Endothelial cell of umbilical vein (primary cell): ENCODE measurements around the gene ZBTB4. TPM values are rescaled to one million over a fixed set of nuclear protein-coding genes. Genes with fewer than 3 reads are reported as not detected.

Experiments
- BruUV-seq: library from RNA; stranded (reverse); fragments of 400-500 nt; replicated peaks from 2 replicates; lab custom pipeline; 2021; lab: Mats Ljungman, UMichigan
- CTCF ChIA-PET: fragments of 300-600, 350-600 bp; sonication (Branson Sonifier 250); formaldehyde crosslinking; loops from one replicate; lab custom pipeline; 2021; ENCODE audit warnings: antibody characterized with exemption, inconsistent platforms; lab: Charles Lee
- POLR2A ChIA-PET: fragments of 300-600, 350-600 bp; sonication (Branson Sonifier 250); formaldehyde crosslinking; loops from one replicate; lab custom pipeline; 2021; ENCODE audit warnings: antibody characterized with exemption, inconsistent platforms; lab: Charles Lee
- DNase-seq: peaks from one replicate; pipeline ENCODE4 v3.0.0-alpha.2; 2011; ENCODE audit warnings: low read depth, low spot score
- FAIRE-seq: peaks from 2 replicates; lab custom pipeline; 2011; peaks lifted over from hg19 to GRCh38; lab: Jason Lieb, UNC
- H2AFZ ChIP-seq: 2 replicates; pipeline ENCODE4 v1.6.0; 2012; ENCODE audit warnings: low read depth, low read length, control low read depth, inconsistent platforms
- H3K27ac ChIP-seq: 2 replicates; pipeline ENCODE4 v1.5.1; 2011; ENCODE audit warnings: low read depth, mild to moderate bottlenecking, control low read depth, low read length, moderate library complexity; ENCODE audit not compliant: insufficient read depth
- H3K27me3 ChIP-seq, 2 experiments: 2 replicates each; pipeline versions ENCODE4 v1.6.0 to v1.6.1; 2011; ENCODE audit warnings: low read length in 2 of 2, mixed read lengths in 1 of 2; ENCODE audit not compliant: control insufficient read depth in 2 of 2, insufficient read depth in 2 of 2
- H3K36me3 ChIP-seq, 2 experiments: 2 replicates in 1 of 2; 3 replicates in 1 of 2; pipeline ENCODE4 v1.5.1; 2011; ENCODE audit warnings: low read length in 2 of 2, mild to moderate bottlenecking in 1 of 2, moderate library complexity in 1 of 2; ENCODE audit not compliant: control insufficient read depth in 2 of 2, insufficient read depth in 2 of 2; ENCODE audit errors: extremely low read depth in 1 of 2
- H3K4me1 ChIP-seq: 3 replicates; pipeline ENCODE4 v1.5.1; 2011; ENCODE audit warnings: mild to moderate bottlenecking, low read length; ENCODE audit not compliant: control insufficient read depth, insufficient read depth; ENCODE audit errors: extremely low read depth
- H3K4me2 ChIP-seq: 2 replicates; pipeline ENCODE4 v1.6.1; 2011; ENCODE audit warnings: low read length, control low read depth, mixed read lengths; ENCODE audit not compliant: insufficient read depth
- H3K4me3 ChIP-seq, 3 experiments: fragments of 200-600 bp in 1 of 3; sonication (generic), shearing (Covaris generic) in 1 of 3; replicated peaks in 1 of 3; 2 replicates each; pipeline ENCODE4 v1.5.1; 2011 to 2016; ENCODE audit warnings: control low read depth in 3 of 3, low read length in 3 of 3, mild to moderate bottlenecking in 2 of 3, inconsistent platforms in 1 of 3, low read depth in 1 of 3, moderate library complexity in 1 of 3; ENCODE audit not compliant: insufficient read depth in 1 of 3
- H3K79me2 ChIP-seq: 2 replicates; pipeline ENCODE4 v1.6.0; 2012; ENCODE audit warnings: low read length, inconsistent platforms; ENCODE audit not compliant: control insufficient read depth, insufficient read depth
- H3K9ac ChIP-seq: replicated peaks from 2 replicates; pipeline ENCODE3; 2011; ENCODE audit warnings: low read length, control low read depth; ENCODE audit not compliant: insufficient read depth; ENCODE audit errors: extremely low read depth
- H3K9me1 ChIP-seq: replicated peaks from 3 replicates; pipeline ENCODE4 v1.6.0; 2011; ENCODE audit warnings: mild to moderate bottlenecking, low read length; ENCODE audit not compliant: control insufficient read depth, insufficient read depth; ENCODE audit errors: extremely low read depth
- H3K9me3 ChIP-seq: replicated peaks from 2 replicates; pipeline ENCODE4 v1.5.1; 2012; ENCODE audit warnings: low read length, inconsistent platforms; ENCODE audit not compliant: control insufficient read depth, insufficient read depth
- H4K20me1 ChIP-seq: replicated peaks from 2 replicates; pipeline ENCODE3; 2011; ENCODE audit warnings: mild to moderate bottlenecking, low read length; ENCODE audit not compliant: control insufficient read depth, insufficient read depth; ENCODE audit errors: extremely low read depth
- EZH2 ChIP-seq: IDR thresholded peaks from 2 replicates; pipeline ENCODE4 v1.6.1; 2012; ENCODE audit warnings: borderline replicate concordance, low read depth, mild to moderate bottlenecking, moderate library complexity, low read length, inconsistent platforms; ENCODE audit not compliant: severe bottlenecking
- FOS ChIP-seq: IDR thresholded peaks from 2 replicates; pipeline ENCODE4 v1.6.1; 2011; ENCODE audit warnings: mild to moderate bottlenecking, low read length, moderate library complexity, borderline replicate concordance; ENCODE audit not compliant: insufficient read depth
- GATA2 ChIP-seq: IDR thresholded peaks from 2 replicates; pipeline ENCODE4 v1.7.0; 2011; ENCODE audit warnings: low read depth, mild to moderate bottlenecking, moderate library complexity, mixed read lengths, low read length; ENCODE audit not compliant: insufficient read length, insufficient read depth
- JUN ChIP-seq: IDR thresholded peaks from 2 replicates; pipeline ENCODE4 v1.6.1; 2011; ENCODE audit warnings: borderline replicate concordance, low read depth; ENCODE audit not compliant: insufficient read length, insufficient read depth
- MAX ChIP-seq: IDR thresholded peaks from 2 replicates; pipeline ENCODE4 v1.6.1; 2011; ENCODE audit not compliant: insufficient read depth, insufficient read length
- MYC ChIP-seq: IDR thresholded peaks from one replicate; pipeline ENCODE4 v1.6.1; 2011; ENCODE audit warnings: mild to moderate bottlenecking, low read depth, low read length
- POLR2A ChIP-seq: IDR thresholded peaks from 2 replicates; pipeline ENCODE4 v1.6.1; 2012; ENCODE audit warnings: low read depth, mild to moderate bottlenecking, control low read depth, low read length
- POLR2AphosphoS5 ChIP-seq: IDR thresholded peaks from 2 replicates; pipeline ENCODE4 v1.6.1; 2012; ENCODE audit warnings: low read depth, mild to moderate bottlenecking, control low read depth, low read length, moderate library complexity; ENCODE audit not compliant: insufficient read depth
- dilution Hi-C: fragments of 300-500 bp; cut with MboI; formaldehyde crosslinking; loops from one replicate; pipeline ENCODE4 v1.15.0; 2019; ENCODE audit warnings: low sequenced_read_pairs; ENCODE audit not compliant: extremely low pct_ligation_motif_present
- intact Hi-C: fragments of 100-400 bp; cut with micrococcal nuclease; formaldehyde crosslinking; loops from one replicate; pipeline ENCODE4 v1.10.0; 2022
- polyA plus RNA-seq, 4 experiments: library from polyadenylated mRNA; depleted of rRNA in 3 of 4; stranded (reverse) in 3 of 4; unstranded in 1 of 4; fragments of >200 nt; gene quantifications; 2 replicates each; pipeline versions ENCODE4 v1.2.1 to v1.2.3, GENCODE V29; 2011 to 2012; ENCODE audit warnings: missing spikeins in 1 of 4
- total RNA-seq: library from RNA; stranded (reverse); gene quantifications from 2 replicates; pipeline ENCODE4 v1.2.3, GENCODE V29; 2021
- TF ChIP-seq, protein P1 (sequence below), 2 donors: IDR thresholded peaks; 1 replicate in 1 of 2; 2 replicates in 1 of 2; pipeline ENCODE4 v1.5.1; 2011; ENCODE audit warnings: low read length in 2 of 2, mild to moderate bottlenecking in 2 of 2, moderate library complexity in 2 of 2, control low read depth in 1 of 2, inconsistent platforms in 1 of 2, low read depth in 1 of 2; ENCODE audit not compliant: insufficient read depth in 1 of 2; ENCODE audit errors: extremely low read depth in 1 of 2

The ZBTB4 gene
- total and polyA plus RNA-seq, 2 donors (not counting 3 experiments of a cell fraction or from before 2014, with no cell fraction given), result 15.1 to 26.5 TPM

- FAIRE-seq (no peak), DNase-seq (no peak)
- dilution Hi-C loops (no loop called here), intact Hi-C loops (no loop called here)
- Histone ChIP-seq H3K4me1 (no peaks in the 10 kb centered on the region), H3K9ac (no peak overlapping the region), H3K4me2 (no peak overlapping the region), H3K27me3 (no peaks in the 10 kb centered on the region), H3K79me2 (peaks cover 2% of the 10 kb centered on the region), H3K4me3 (no peak overlapping the region), H3K36me3 (peaks cover 0 to 16% of the 10 kb centered on the region in 2 experiments), H3K27ac (no peak overlapping the region), H3K9me3 (no peaks in the 10 kb centered on the region), H2AFZ (no peak overlapping the region), H3K9me1 (no peaks in the 10 kb centered on the region), H4K20me1 (no peaks in the 10 kb centered on the region)
- no TSS peak for BruUV-seq
- ChIA-PET CTCF (no interaction called here), POLR2A (no interaction called here)
- no peak for TF ChIP-seq POLR2AphosphoS5
- TF ChIP-seq FOS, result no peak
- no peak for TF ChIP-seq POLR2A
- no peak for TF ChIP-seq MYC
- TF ChIP-seq, protein P1, sequence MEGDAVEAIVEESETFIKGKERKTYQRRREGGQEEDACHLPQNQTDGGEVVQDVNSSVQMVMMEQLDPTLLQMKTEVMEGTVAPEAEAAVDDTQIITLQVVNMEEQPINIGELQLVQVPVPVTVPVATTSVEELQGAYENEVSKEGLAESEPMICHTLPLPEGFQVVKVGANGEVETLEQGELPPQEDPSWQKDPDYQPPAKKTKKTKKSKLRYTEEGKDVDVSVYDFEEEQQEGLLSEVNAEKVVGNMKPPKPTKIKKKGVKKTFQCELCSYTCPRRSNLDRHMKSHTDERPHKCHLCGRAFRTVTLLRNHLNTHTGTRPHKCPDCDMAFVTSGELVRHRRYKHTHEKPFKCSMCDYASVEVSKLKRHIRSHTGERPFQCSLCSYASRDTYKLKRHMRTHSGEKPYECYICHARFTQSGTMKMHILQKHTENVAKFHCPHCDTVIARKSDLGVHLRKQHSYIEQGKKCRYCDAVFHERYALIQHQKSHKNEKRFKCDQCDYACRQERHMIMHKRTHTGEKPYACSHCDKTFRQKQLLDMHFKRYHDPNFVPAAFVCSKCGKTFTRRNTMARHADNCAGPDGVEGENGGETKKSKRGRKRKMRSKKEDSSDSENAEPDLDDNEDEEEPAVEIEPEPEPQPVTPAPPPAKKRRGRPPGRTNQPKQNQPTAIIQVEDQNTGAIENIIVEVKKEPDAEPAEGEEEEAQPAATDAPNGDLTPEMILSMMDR (IDR thresholded peaks at IDR 0.05; ENCODE audit: extremely low read depth in 1 of 2, insufficient read depth in 1 of 2, low read depth in 1 of 2, low read length in 2 of 2), result no peak
- TF ChIP-seq JUN, result no peak
- TF ChIP-seq GATA2, result no peak
- no peak for TF ChIP-seq MAX
- no peak for TF ChIP-seq EZH2
These were observed 16.7 kb downstream of the ZBTB4 start for GRCh38 chr17:7462474-7463371.
